Skeletal muscle satellite cell (primary cell): ENCODE results near the gene ANKRD63.

Source experiments
- H3K27me3 ChIP-seq: 2 replicates; pipeline ENCODE4 v1.7.0; 2013; ENCODE audit warnings: low read length; ENCODE audit not compliant: control insufficient read depth, insufficient read depth
- H3K36me3 ChIP-seq: 2 replicates; pipeline ENCODE4 v1.7.0; 2013; ENCODE audit warnings: mild to moderate bottlenecking, control low read depth, low read length; ENCODE audit not compliant: insufficient read depth
- H3K4me1 ChIP-seq: 2 replicates; pipeline ENCODE4 v1.7.0; 2013; ENCODE audit warnings: low read length; ENCODE audit not compliant: control insufficient read depth, insufficient read depth
- H3K4me2 ChIP-seq: 2 replicates; pipeline ENCODE4 v1.7.0; 2013; ENCODE audit warnings: mild to moderate bottlenecking, low read length
- H3K4me3 ChIP-seq: 2 replicates; pipeline ENCODE4 v1.7.0; 2013; ENCODE audit warnings: low read length
- H3K9ac ChIP-seq: 2 replicates; pipeline ENCODE4 v1.7.0; 2013; ENCODE audit warnings: mild to moderate bottlenecking, low read depth, low read length, moderate library complexity
- H3K9me3 ChIP-seq: replicated peaks from 2 replicates; pipeline ENCODE4 v1.7.0; 2013; ENCODE audit warnings: mild to moderate bottlenecking, control low read depth, low read length

Gene ANKRD63

GRCh38 chr15:40312370-40313158, 29.7 kb upstream of the ANKRD63 start:
- H3K9ac ChIP-seq = no peak overlapping the region
- H3K36me3 ChIP-seq = no peaks in the 10 kb centered on the region
- peaks cover 26% of the 10 kb centered on the region for H3K4me1 ChIP-seq
- H3K4me2 ChIP-seq = no peak overlapping the region
- H3K4me3 ChIP-seq = no peak overlapping the region
- peaks cover 38% of the 10 kb centered on the region for H3K27me3 ChIP-seq
- H3K9me3 ChIP-seq = no peaks in the 10 kb centered on the region

GRCh38 chr15:40310993-40311392, 28.1 kb upstream of the ANKRD63 start:
- H3K9ac ChIP-seq = no peak overlapping the region
- no peak overlapping the region for H3K4me2 ChIP-seq
- H3K36me3 ChIP-seq = no peaks in the 10 kb centered on the region
- no peaks in the 10 kb centered on the region for H3K9me3 ChIP-seq
- peaks cover 47% of the 10 kb centered on the region for H3K27me3 ChIP-seq
- no peak overlapping the region for H3K4me3 ChIP-seq
- H3K4me1 ChIP-seq = peaks cover 26% of the 10 kb centered on the region

- Histone ChIP-seq H3K4me2 (no peak overlapping the region), H3K4me1 (peaks cover 20% of the 10 kb centered on the region), H3K36me3 (no peaks in the 10 kb centered on the region), H3K27me3 (peaks cover 55% of the 10 kb centered on the region), H3K9ac (no peak overlapping the region), H3K4me3 (no peak overlapping the region), H3K9me3 (no peaks in the 10 kb centered on the region)
Measured at GRCh38 chr15:40310001-40310959, 27.4 kb upstream of the ANKRD63 start.

DNA sequence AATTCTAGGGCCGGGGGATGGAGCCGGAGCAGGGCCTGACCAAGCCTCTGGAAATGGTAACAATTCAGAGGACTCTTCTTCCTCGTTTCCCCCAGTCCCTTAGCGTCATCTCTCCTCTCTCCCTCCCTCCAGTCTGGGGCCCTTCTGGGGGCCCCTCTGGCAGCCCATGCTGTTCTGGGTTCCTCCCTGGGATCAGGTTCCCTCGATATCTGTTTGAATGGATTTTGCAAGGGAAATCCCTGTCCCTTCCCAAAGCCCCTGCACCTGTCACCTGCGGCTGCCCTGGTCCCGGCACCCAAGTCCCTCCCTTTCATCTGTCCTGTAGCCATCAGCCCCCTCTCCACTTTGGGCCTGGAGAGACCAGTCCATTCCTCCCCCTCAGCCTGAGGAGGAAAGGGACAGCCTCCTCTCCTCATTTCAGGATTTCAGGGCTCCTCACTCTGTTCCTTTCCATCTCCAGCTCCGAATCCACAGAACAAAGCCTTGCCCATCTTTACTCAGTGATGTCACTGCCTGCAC, 26.5 kb upstream of the ANKRD63 start:
- Histone ChIP-seq H3K9ac (no peak overlapping the region), H3K4me3 (no peak overlapping the region), H3K27me3 (peaks cover 61% of the 10 kb centered on the region), H3K4me1 (peaks cover 12% of the 10 kb centered on the region), H3K4me2 (no peak overlapping the region), H3K36me3 (no peaks in the 10 kb centered on the region), H3K9me3 (no peaks in the 10 kb centered on the region)

- Histone ChIP-seq H3K4me2 (no peak within 1 kb of the TSS), H3K9me3 (no peaks in the 10 kb centered on the region), H3K4me1 (no peaks in the 10 kb centered on the region), H3K9ac (no peak within 1 kb of the TSS), H3K36me3 (no peaks in the 10 kb centered on the region), H3K27me3 (peaks cover 75% of the 10 kb centered on the region), H3K4me3 (no peak within 1 kb of the TSS)
Measured at GRCh38 chr15:40307421-40308211, 24.8 kb upstream of the ANKRD63 start, which contains the start of gene PLCB2. PLCB2 (minus strand) TSS chr15:40307935; CDS start chr15:40307672, 263 bp downstream.

- H3K9ac ChIP-seq = no peak overlapping the region
- H3K36me3 ChIP-seq = no peaks in the 10 kb centered on the region
- no peak overlapping the region for H3K4me3 ChIP-seq
- H3K9me3 ChIP-seq = no peaks in the 10 kb centered on the region
- H3K4me1 ChIP-seq = no peaks in the 10 kb centered on the region
- H3K4me2 ChIP-seq = no peak overlapping the region
- H3K27me3 ChIP-seq = peaks cover 75% of the 10 kb centered on the region
Measured at GRCh38 chr15:40306908-40307307, 24.0 kb upstream of the ANKRD63 start.

- H3K4me2 ChIP-seq = no peak overlapping the region
- H3K9me3 ChIP-seq = no peaks in the 10 kb centered on the region
- H3K4me1 ChIP-seq = no peaks in the 10 kb centered on the region
- H3K27me3 ChIP-seq = peaks cover 73% of the 10 kb centered on the region
- H3K36me3 ChIP-seq = no peaks in the 10 kb centered on the region
- no peak overlapping the region for H3K9ac ChIP-seq
- no peak overlapping the region for H3K4me3 ChIP-seq
Measured at GRCh38 chr15:40306371-40306770, 23.5 kb upstream of the ANKRD63 start.

GRCh38 chr15:40305281-40305680, 22.4 kb upstream of the ANKRD63 start:
- Histone ChIP-seq H3K9ac (no peak overlapping the region), H3K4me1 (no peaks in the 10 kb centered on the region), H3K27me3 (peaks cover 70% of the 10 kb centered on the region), H3K4me2 (no peak overlapping the region), H3K36me3 (no peaks in the 10 kb centered on the region), H3K4me3 (no peak overlapping the region), H3K9me3 (peaks cover 6% of the 10 kb centered on the region)

DNA sequence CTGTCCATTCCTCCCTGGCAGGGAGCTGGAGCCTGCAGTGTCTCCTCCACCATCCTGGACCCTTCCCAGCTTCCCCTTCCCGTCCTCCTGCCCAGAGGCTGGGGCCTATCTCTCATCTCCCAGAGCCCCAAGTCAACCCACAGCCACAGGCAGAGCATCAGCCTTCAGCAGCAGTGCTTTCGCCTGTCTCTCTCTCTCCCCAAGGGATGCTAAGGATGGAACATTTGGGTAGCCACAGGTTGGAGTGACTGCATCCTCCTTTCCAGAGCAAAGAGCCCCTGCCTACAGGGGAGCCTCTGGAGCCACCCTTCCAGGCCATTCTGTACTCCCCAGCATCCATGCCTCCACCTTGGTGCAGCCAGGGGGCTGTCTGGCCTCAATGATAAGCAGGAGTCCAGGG, 20.7 kb upstream of the ANKRD63 start:
- Histone ChIP-seq H3K9ac (no peak overlapping the region), H3K4me2 (no peak overlapping the region), H3K9me3 (peaks cover 7% of the 10 kb centered on the region), H3K4me3 (no peak overlapping the region), H3K36me3 (no peaks in the 10 kb centered on the region), H3K27me3 (peaks cover 69% of the 10 kb centered on the region), H3K4me1 (no peaks in the 10 kb centered on the region)

DNA sequence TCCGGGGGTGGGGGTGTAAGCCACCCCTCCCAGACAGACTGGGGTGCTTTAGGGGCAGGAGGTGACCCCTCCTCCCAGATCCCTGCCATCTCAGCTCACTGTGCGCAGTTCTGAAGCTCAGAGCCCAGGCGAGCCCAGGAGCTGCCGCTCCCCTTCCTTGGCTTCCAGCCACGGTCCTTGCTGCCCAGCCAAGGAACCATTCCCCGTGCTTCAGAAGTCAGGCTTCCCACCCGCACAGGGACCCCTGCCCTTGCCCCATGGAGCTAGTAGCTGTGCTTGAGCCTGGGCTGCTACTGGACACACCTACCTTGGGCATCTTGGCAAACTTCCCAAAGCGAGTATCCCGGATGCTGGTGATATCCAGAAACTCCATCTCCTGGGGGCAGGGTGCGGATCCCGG, 20.1 kb upstream of the ANKRD63 start:
- no peaks in the 10 kb centered on the region for H3K4me1 ChIP-seq
- peaks cover 74% of the 10 kb centered on the region for H3K27me3 ChIP-seq
- H3K4me2 ChIP-seq = no peak overlapping the region
- no peak overlapping the region for H3K4me3 ChIP-seq
- H3K9ac ChIP-seq = no peak overlapping the region
- H3K9me3 ChIP-seq = peaks cover 7% of the 10 kb centered on the region
- no peaks in the 10 kb centered on the region for H3K36me3 ChIP-seq
